CD14-positive monocyte (primary cell): ENCODE data around the gene APLN. TPM values are rescaled to one million over a fixed set of nuclear protein-coding genes. Genes with fewer than 3 reads are reported as not detected.

ENCODE experiments used
- DNase-seq, 3 donors: peaks; one replicate each; pipeline ENCODE4 v3.0.0-alpha.2; 2011 to 2022
- H2AFZ ChIP-seq: 2 replicates; pipeline ENCODE4 v1.6.0; 2012; ENCODE audit warnings: mild to moderate bottlenecking, low read depth, low read length, inconsistent platforms; ENCODE audit not compliant: insufficient read depth, poor library complexity, severe bottlenecking
- H3K27ac ChIP-seq, 2 donors: 1 replicate in 1 of 2; 2 replicates in 1 of 2; pipeline ENCODE4 v1.5.1; 2012 to 2013; ENCODE audit warnings: low read length in 2 of 2, control low read depth in 1 of 2, inconsistent platforms in 1 of 2, low read depth in 1 of 2, mild to moderate bottlenecking in 1 of 2
- H3K27me3 ChIP-seq, 2 donors: one replicate each; pipeline versions ENCODE4 v1.6.0 to v1.6.1; 2011 to 2013; ENCODE audit warnings: low read length in 2 of 2; ENCODE audit not compliant: control insufficient read depth in 2 of 2, insufficient read depth in 2 of 2
- H3K36me3 ChIP-seq, 2 donors: replicated peaks in 1 of 2; 1 replicate in 1 of 2; 2 replicates in 1 of 2; pipeline versions ENCODE4 v1.5.1 to v1.6.1; 2012 to 2013; ENCODE audit warnings: low read length in 2 of 2, control low read depth in 1 of 2, inconsistent platforms in 1 of 2, mild to moderate bottlenecking in 1 of 2; ENCODE audit not compliant: insufficient read depth in 2 of 2, control insufficient read depth in 1 of 2
- H3K4me1 ChIP-seq, 2 donors: 1 replicate in 1 of 2; 2 replicates in 1 of 2; pipeline versions ENCODE4 v1.5.1 to v1.6.1; 2012 to 2013; ENCODE audit warnings: low read length in 2 of 2, control low read depth in 1 of 2, inconsistent platforms in 1 of 2, mild to moderate bottlenecking in 1 of 2, moderate library complexity in 1 of 2; ENCODE audit not compliant: insufficient read depth in 2 of 2, control insufficient read depth in 1 of 2
- H3K4me2 ChIP-seq: replicated peaks from 2 replicates; pipeline ENCODE3; 2012; ENCODE audit warnings: low read length, moderate library complexity, mild to moderate bottlenecking; ENCODE audit not compliant: poor library complexity, severe bottlenecking; ENCODE audit errors: extremely low read depth
- H3K4me3 ChIP-seq, 3 experiments: fragments of 200-600 bp in 1 of 3; sonication (generic) in 1 of 3; replicated peaks in 1 of 3; 1 replicate in 2 of 3; 2 replicates in 1 of 3; pipeline ENCODE4 v1.5.1; 2011 to 2013; ENCODE audit warnings: low read length in 3 of 3, mild to moderate bottlenecking in 3 of 3, control low read depth in 2 of 3, low read depth in 2 of 3, inconsistent platforms in 1 of 3, moderate library complexity in 1 of 3
- H3K79me2 ChIP-seq: 2 replicates; pipeline ENCODE4 v1.6.0; 2012; ENCODE audit warnings: mild to moderate bottlenecking, control low read depth, inconsistent platforms, low read length, moderate library complexity; ENCODE audit not compliant: insufficient read depth
- H3K9ac ChIP-seq: 2 replicates; pipeline ENCODE4 v1.6.0; 2017; ENCODE audit warnings: low read length, mild to moderate bottlenecking; ENCODE audit not compliant: insufficient read depth, poor library complexity, severe bottlenecking
- H3K9me3 ChIP-seq, 2 donors: replicated peaks in 1 of 2; 1 replicate in 1 of 2; 2 replicates in 1 of 2; pipeline versions ENCODE4 v1.5.1 to v1.6.1; 2012 to 2013; ENCODE audit warnings: low read length in 2 of 2, control low read depth in 1 of 2; ENCODE audit not compliant: control insufficient read depth in 1 of 2, insufficient read depth in 1 of 2
- H4K20me1 ChIP-seq: 2 replicates; pipeline ENCODE4 v1.6.0; 2012; ENCODE audit warnings: mild to moderate bottlenecking, low read length, control low read depth, moderate library complexity; ENCODE audit not compliant: insufficient read depth
- H3K27ac Mint-ChIP-seq, 7 donors: one replicate each; pipeline ENCODE4 v1.8.0; 2020; ENCODE audit warnings: mild to moderate bottlenecking in 7 of 7, mixed read lengths in 7 of 7, moderate library complexity in 6 of 7, inconsistent platforms in 2 of 7
- H3K27me3 Mint-ChIP-seq, 3 donors: one replicate each; pipeline ENCODE4 v1.8.0; 2021 to 2022; ENCODE audit warnings: low read depth in 3 of 3, mild to moderate bottlenecking in 3 of 3, mixed read lengths in 3 of 3, moderate library complexity in 3 of 3, inconsistent platforms in 1 of 3
- H3K36me3 Mint-ChIP-seq, 2 donors: one replicate each; pipeline ENCODE4 v1.8.0; 2020; ENCODE audit warnings: mixed read lengths in 2 of 2, inconsistent platforms in 1 of 2, mild to moderate bottlenecking in 1 of 2
- H3K4me1 Mint-ChIP-seq: one replicate; pipeline ENCODE4 v1.8.0; 2020; ENCODE audit warnings: mild to moderate bottlenecking, mixed read lengths
- H3K4me3 Mint-ChIP-seq, 2 donors: one replicate each; pipeline ENCODE4 v1.8.0; 2020; ENCODE audit warnings: mild to moderate bottlenecking in 2 of 2, mixed read lengths in 2 of 2, moderate library complexity in 1 of 2
- H3K9me3 Mint-ChIP-seq, 7 donors: one replicate each; pipeline ENCODE4 v1.8.0; 2020 to 2022; ENCODE audit warnings: mixed read lengths in 7 of 7, mild to moderate bottlenecking in 6 of 7, moderate library complexity in 6 of 7, inconsistent platforms in 2 of 7
- CTCF ChIP-seq: fragments of 200-600 bp; IDR thresholded peaks from one replicate; pipeline ENCODE4 v1.8.0; 2022; ENCODE audit warnings: antibody characterized with exemption, mild to moderate bottlenecking
- WGBS: methylation state at CpG from one replicate; pipeline ENCODE4 v1.1.5; 2013; ENCODE audit warnings: missing lambda C conversion rate; ENCODE audit not compliant: insufficient coverage; 5-methylcytosine and 5-hydroxymethylcytosine counted together
- intact Hi-C, 2 donors: fragments of 100-400 bp; cut with micrococcal nuclease; formaldehyde crosslinking; loops; one replicate each; pipeline versions ENCODE4 v1.15.0 to v1.15.1; 2023
- polyA plus RNA-seq, 3 donors: library from polyadenylated mRNA; depleted of rRNA in 1 of 3; unstranded in 2 of 3; stranded (reverse) in 1 of 3; fragments of 300-500 nt in 2 of 3; fragments of >200 nt in 1 of 3; fragmentation: Illumina TruSeq in 2 of 3; gene quantifications; 1 replicate in 2 of 3; 2 replicates in 1 of 3; pipeline ENCODE4 v1.2.3, GENCODE V29; 2012 to 2021

The APLN gene
- polyA plus RNA-seq, 3 donors: 0.03 TPM; not detected in 2

- Histone ChIP-seq H3K4me2 (no peak overlapping the region), H2AFZ (no peak overlapping the region), H4K20me1 (no peaks in the 10 kb centered on the region), H3K36me3 (no peaks in the 10 kb centered on the region), H3K27me3 (no peaks in the 10 kb centered on the region), H3K4me1 (no peaks in the 10 kb centered on the region), H3K27ac (no peak overlapping the region), H3K4me3 (no peak overlapping the region), H3K79me2 (no peaks in the 10 kb centered on the region), H3K9ac (no peak overlapping the region), H3K9me3 (no peaks in the 10 kb centered on the region)
- Mint-ChIP-seq H3K4me1 (no peaks in the 10 kb centered on the region), H3K36me3 (no peaks in the 10 kb centered on the region), H3K4me3 (no peak overlapping the region), H3K9me3 (peaks cover 0 to 2% (median 0%) of the 10 kb centered on the region in 7 donors), H3K27me3 (peaks cover 0 to 1% (median 0%) of the 10 kb centered on the region in 3 donors), H3K27ac (no peak overlapping the region)
- intact Hi-C loops: no loop called here
- WGBS: 30% methylated on average over 4 of the region's 8 CpGs
- no peak for TF ChIP-seq CTCF
- DNase-seq: no peak
Measured at GRCh38 chrX:129701624-129702069, 46.9 kb upstream of the APLN start.

GRCh38 chrX:129700536-129700935, 45.8 kb upstream of the APLN start:
- H3K27me3 ChIP-seq: no peaks in the 10 kb centered on the region
- no peak for TF ChIP-seq CTCF
- H3K27ac Mint-ChIP-seq: no peak overlapping the region
- intact Hi-C loops: no loop called here
- no peak for DNase-seq
- no peaks in the 10 kb centered on the region for H3K9me3 ChIP-seq
- H3K36me3 Mint-ChIP-seq: no peaks in the 10 kb centered on the region
- no peaks in the 10 kb centered on the region for H3K4me1 ChIP-seq
- no peak overlapping the region for H2AFZ ChIP-seq
- no peak overlapping the region for H3K9ac ChIP-seq
- no peaks in the 10 kb centered on the region for H3K79me2 ChIP-seq
- H3K4me2 ChIP-seq: no peak overlapping the region
- H3K4me1 Mint-ChIP-seq: no peaks in the 10 kb centered on the region
- H3K27ac ChIP-seq: no peak overlapping the region
- peaks cover 0 to 4% (median 1%) of the 10 kb centered on the region in 3 donors for H3K27me3 Mint-ChIP-seq
- peaks cover 0 to 2% (median 0%) of the 10 kb centered on the region in 7 donors for H3K9me3 Mint-ChIP-seq
- no peaks in the 10 kb centered on the region for H4K20me1 ChIP-seq
- WGBS: no CpG with 5 or more reads among the region's 4 CpGs
- H3K4me3 Mint-ChIP-seq: no peak overlapping the region
- no peak overlapping the region for H3K4me3 ChIP-seq
- H3K36me3 ChIP-seq: no peaks in the 10 kb centered on the region
